GM20000 (cell line): ENCODE results near the gene SDK2.

Experiments used
- DNase-seq: peaks from one replicate; pipeline ENCODE4 v3.0.0; 2012; ENCODE audit warnings: low spot score
- CTCF ChIP-seq: IDR thresholded peaks from 2 replicates; pipeline ENCODE4 v1.5.1; 2012; ENCODE audit warnings: mild to moderate bottlenecking, control low read depth; ENCODE audit errors: extremely low read depth, missing control alignments

The SDK2 gene

GRCh38 chr17:73430848-73431247 lies 213.4 kb downstream of the SDK2 start:
- DNase-seq = no peak
- no peak for TF ChIP-seq CTCF

GRCh38 chr17:73430165-73430680 lies 214.0 kb downstream of the SDK2 start:
- TF ChIP-seq CTCF = no peak
- no peak for DNase-seq

- TF ChIP-seq CTCF = peak; percentile 88
- DNase-seq = peak; percentile 88
Observed at GRCh38 chr17:73429440-73430164, 214.6 kb downstream of the SDK2 start.

- DNase-seq = no peak
- no peak for TF ChIP-seq CTCF
Observed at GRCh38 chr17:73427198-73427597, 217.0 kb downstream of the SDK2 start.

- DNase-seq = no peak
- no peak for TF ChIP-seq CTCF
Observed at GRCh38 chr17:73424571-73424970, 219.7 kb downstream of the SDK2 start.

- no peak for TF ChIP-seq CTCF
- no peak for DNase-seq
Observed at GRCh38 chr17:73423806-73424205, 220.4 kb downstream of the SDK2 start.

GRCh38 chr17:73423159-73423715 lies 221.0 kb downstream of the SDK2 start:
- no peak for TF ChIP-seq CTCF
- no peak for DNase-seq
